DMS 273 (cell line): ENCODE results near the gene RNF168.
A peak's percentile ranks its signal among the peaks of the same experiment; 100 is the strongest.
"Not testable (repeated sequence)": the region's sequence is repeated elsewhere in the genome, so short reads cannot be mapped to it uniquely, and the experiment has no call there.

Experiments used
- DNase-seq: peaks from one replicate; lab custom pipeline; 2025; ENCODE audit not compliant: unreplicated experiment; lab: John Stamatoyannopoulos, UW

Gene RNF168

DNA sequence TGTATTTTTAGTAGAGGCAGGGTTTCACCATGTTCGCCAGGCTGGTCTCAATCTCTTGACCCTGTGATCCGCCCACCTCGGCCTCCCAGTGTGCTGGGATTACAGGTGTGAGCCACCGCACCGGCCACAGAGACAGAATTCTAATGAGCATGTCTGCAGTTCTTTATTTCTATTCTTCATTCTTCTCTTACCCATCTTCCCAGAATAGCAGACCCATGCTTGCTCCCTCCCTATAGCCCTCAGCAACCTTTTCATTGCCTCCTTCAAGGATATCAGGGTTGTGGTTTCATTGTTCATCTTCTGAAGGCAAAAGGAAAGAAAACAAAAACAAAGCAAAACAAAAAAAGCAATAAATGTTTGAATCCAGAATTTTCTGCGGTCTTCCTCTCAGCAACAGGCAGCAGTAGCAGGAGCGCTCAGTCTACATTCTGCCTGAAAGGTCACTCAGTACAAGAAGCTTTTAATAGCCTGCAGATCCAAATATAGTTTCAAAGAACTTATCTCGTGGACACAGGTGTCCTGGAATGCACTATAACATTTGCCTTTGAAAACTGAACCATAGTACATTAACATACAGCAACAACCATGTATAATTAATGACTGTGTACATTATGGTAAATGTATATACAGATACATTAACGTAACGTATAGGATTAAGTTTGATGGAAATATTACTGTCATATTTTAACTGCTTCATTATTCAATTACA is 11.5 kb upstream of the RNF168 start, which contains the start of gene SMCO1:
Gene SMCO1 (minus strand): TSS at position 434 of the 709 bp plus-strand sequence. CDS start 137 bp downstream, at position 297.
- DNase-seq, result no peak

DNA sequence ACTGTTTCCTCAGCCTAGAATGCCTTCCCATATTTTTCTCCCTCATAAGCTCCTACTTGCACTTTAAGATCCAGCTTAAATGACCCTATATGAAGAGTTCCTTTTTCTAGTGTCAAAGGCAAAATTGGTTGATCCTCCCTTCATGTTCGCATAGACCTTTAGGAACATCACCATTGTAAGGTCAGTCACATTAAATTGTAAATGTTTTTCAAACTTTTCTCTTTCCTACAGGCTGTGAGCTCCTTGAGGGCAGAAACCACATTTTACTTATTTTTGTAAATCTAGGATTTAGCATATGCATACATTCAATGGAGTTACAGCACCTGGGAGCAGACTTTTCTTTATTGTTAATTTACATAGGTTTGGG is 10.8 kb upstream of the RNF168 start:
- no peak for DNase-seq

DNA sequence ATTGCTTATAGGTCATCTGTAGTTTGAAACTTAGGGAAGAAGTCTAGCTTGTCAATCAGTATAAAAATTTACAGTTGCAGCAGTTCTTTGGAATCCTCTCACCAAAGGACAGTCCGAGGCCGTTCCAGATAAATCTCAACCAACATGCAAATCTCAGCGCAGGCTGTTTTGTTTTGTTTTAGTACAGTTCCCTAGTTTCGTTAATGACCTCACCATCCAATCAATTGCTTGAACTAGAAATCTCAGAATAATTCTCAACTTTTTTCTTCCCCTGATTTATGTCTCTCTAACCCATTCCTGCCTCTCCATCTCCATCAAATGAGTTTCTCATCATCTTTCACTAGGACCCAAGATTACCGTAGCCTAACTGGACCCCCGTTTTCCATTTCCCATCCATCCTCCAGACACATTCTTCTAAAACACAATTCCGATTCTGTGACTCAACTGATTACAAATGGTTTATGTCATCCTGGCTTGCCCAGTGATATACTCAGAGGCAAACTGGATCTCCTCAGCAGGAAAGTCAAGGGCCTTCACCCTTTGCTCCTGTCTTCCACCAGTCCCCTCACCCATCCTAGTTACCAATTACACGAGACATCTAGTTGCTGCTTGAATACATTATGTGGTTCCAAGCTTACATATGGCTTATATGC is 10.3 kb upstream of the RNF168 start:
- no peak for DNase-seq

DNA sequence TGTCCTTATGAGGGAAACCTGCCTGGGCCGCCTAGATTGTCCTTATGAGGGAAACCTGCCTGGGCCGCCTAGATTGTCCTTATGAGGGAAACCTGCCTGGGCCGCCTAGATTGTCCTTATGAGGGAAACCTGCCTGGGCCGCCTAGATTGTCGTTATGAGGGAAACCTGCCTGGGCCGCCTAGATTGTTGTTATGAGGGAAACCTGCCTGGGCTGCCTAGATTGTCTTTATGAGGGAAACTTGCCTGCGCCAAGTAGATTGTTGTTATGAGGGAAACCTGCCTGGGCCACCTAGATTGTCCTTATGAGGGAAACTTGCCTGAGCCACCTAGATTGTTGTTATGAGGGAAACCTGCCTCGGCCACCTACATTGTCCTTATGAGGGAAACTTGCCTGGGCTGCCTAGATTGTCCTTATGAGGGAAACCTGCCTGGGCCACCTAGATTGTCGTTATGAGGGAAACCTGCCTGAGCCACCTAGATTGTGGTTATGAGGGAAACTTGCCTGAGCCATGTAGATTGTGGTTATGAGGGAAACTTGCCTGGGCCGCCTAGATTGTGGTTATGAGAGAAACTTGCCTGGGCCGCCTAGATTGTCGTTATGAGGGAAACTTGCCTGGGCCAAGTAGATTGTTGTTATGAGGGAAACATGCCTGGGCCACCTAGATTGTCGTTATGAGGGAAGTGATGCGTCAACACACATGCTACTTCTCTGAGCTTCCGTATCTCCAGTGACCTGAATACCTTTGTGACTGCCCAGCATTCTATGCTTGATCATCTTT is 8.3 kb upstream of the RNF168 start:
- not testable (repeated sequence) for DNase-seq

DNA sequence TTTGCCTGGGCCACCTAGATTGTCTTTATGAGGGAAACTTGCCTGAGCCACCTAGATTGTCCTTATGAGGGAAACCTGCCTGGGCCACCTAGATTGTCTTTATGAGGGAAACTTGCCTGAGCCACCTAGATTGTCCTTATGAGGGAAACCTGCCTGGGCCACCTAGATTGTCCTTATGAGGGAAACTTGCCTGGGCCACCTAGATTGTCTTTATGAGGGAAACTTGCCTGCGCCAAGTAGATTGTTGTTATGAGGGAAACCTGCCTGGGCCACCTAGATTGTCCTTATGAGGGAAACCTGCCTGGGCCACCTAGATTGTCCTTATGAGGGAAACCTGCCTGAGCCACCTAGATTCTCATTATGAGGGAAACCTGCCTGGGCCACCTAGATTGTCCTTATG is 7.5 kb upstream of the RNF168 start:
- not testable (repeated sequence) for DNase-seq

DNA sequence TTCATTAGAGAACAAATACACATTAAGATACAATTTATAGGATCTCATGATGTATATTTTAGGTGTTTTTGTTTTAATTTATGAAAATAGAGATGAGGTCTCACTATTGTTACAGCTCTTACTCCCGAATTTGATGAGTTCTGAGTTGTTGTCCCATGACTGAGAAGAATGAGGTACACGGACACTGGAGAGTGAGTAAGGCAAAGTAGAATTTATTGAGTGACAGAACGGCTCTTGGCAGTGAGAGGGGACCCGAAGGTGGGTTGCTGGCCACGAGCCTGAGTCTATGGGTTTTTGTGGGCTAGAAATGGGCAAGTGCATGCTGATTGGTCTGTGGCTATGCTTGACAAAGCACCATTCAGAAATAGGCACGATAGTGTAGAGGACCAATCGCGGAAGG is 3.1 kb upstream of the RNF168 start:
- peak; percentile 29 for DNase-seq

DNA sequence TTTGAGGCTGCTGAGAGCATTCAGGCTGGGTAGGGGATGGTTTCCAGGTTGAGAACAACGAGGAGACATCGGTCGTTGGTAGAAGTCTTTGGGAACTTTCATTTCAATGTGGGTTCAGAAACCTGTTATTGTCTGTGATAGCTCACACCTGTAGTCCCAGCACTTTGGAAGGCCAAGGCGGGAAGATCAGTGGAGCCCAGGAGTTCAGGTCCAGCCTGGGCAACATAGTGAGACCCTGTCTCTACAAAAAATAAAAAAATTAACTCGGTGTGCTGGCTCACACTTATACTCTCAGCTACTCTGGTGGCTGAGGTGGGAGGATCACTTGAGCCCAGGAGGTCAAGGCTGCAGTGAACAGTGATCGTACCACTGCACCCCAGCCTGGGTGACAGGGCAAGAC is 988 bp upstream of the RNF168 start:
- DNase-seq, result no peak

DNA sequence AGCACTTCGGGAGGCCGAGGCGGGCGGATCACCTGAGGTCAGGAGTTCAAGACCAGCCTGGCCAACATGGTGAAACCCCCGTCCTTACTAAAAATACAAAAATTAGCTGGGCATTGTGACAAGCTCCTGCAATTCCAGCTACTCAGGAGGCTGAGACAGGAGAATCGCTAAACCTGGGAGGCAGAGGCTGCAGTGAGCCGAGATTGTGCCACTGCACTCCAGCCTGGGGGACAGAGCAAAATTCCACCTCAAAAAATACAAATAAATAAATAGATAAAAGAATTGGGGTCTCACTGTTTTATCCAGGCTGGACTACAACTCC is 470 bp upstream of the RNF168 start:
- DNase-seq, result not testable (repeated sequence)

DNA sequence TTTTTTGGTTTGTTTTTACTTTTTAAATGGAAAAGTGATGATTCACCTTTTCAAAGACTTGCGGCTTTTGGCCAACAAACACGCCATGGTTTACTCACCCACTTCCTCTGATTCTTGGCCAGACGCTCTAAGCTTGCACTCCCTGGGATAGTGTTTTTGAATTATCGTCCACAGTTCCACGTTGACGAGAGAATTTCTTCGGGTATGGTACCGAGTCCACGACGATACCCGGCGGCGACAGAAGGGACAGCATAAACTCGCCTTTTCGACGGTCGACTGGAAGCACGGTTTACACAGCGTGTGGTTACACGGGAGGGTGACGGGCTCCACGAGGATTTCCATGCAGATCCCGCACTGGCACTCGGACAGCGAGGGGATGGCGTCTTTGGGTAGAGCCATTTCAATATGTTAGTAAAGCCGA is 783 bp downstream of the RNF168 start:
- peak; percentile 88 for DNase-seq

DNA sequence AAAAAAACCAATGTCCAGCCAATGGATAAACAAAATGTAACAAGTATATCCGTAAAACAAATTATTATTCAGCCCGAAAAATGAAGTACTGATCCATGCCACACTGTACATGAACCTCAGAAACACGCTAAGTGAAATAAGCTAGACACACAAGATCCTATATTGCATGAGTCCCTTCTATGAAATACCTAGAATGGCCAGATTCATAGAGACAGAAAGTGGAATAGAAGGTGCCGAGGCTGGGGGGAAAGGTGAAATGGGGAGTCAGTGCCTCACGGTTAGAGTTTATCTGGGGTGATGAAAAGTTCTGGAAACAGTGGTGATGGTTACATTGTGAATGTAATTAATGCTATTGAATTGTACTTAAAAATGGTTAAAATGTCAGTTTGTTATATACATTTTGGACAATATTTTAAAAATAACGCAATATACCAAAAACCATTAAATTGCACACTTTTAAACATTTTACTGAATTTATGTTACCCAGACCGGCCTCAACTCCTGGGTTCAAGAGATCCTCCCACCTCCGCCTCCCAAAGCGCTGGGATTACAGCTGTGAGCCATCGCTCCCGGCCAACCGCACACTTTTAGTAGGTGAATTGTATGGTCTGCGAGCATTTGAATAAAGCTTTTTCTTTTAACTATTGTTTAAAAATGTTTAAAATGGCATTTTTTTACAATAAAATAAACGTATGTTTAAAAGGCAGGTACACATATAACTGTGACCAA is 2.1 kb downstream of the RNF168 start:
- DNase-seq, result peak; percentile 66

DNA sequence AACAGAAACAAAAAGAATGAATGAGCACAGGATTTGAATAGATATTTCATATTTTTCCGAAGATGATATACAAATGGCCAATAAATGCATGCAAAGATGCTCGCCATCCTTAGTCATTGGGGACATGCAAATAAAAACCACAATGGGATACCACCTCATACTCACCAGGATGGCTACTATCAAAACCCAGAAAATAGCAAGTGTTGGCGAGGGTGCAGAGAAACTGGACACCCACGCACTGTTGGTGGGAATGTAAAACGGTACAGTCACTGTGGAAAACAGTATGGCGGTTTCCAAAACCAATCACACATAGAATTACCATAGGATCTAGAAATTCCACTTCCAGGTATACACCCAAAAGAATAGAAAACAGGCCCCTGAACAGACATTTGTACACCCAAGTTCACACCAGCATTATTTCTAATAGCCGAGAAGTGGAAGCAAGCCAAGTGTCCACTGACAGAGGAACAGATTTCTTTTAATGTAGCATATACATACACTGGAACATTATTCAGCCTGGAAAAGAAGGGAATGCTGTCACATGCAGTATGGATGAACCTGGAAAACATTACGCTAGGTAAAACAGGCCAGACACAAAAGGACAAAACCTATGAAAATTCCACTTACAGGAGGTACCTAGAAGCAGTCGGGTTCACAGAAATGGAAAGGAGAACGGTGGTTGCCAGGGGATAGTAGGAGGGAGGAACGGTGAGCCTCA is 3.6 kb downstream of the RNF168 start:
- peak; percentile 46 for DNase-seq

DNA sequence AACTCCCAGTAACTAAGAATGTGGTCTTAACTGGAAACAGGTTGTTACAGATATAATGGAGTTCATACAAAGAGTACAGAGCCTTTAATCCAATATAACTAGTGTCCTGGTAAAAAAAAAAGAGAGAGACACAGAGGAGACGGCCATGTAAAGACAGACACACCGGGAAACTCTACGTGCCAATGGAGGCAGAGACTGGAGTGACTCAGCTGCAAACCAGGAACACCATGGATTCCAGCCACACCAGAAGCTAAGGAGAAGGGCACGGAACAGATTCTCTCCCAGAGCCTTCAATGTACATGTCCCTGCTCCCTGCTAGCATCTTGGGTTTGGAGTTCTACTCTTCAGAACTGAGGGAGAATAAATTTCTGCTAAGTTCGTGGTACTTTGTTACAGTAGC is 4.5 kb downstream of the RNF168 start:
- DNase-seq, result no peak

DNA sequence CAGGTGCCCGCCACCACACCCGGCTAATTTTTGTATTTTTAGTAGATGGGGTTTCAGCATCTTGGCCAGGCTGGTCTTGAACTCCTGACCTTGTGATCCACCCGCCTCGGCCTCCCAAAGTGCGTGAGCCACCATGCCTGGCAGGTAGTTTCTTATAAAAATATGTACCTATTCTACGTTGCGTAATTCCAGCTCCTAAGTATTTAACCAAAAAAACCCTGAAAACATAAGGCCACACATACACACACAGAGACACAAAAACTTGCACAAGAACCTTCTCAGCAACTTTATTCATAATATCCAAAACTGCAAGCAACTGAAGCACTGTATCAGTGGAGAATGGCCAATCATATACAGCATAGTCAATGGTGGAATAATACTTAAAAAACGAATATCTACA is 5.3 kb downstream of the RNF168 start:
- no peak for DNase-seq

DNA sequence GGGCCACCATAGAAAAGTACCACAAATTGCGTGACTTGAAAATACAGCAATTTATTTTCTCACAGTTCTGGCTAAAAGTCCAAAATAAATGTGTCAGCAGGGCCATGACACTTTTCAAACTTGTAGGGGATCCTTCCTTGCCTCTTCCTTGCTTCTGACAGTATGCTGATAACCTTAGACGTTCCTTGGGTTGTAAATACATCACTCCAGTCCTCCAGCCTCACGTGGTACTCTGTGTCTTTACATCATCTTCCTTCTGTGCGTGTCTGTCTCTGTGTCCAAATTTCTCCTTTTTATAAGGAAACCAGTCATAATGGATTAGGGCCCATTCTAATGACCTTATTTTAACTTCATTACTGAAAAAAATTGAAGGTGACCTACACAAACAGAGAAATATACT is 7.4 kb downstream of the RNF168 start:
- DNase-seq, result no peak

DNA sequence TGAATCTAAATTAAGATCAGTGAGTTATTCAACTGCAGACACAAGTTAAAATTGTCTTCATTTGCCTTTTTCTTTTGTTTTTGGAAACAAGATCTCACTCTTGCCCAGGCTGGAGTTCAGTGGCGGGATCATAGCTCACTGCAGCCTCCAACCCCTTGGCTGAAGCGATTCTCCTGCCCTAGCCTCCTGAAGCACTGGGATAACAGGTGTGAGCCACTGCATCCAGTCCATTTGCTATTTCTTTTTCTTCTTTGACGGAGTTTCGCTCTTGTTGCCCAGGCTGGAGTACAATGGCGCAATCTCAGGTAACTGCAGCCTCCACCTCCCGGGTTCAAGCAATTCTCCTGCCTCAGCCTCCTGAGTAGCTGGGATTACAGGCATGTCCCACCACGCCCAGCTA is 10.3 kb downstream of the RNF168 start:
- no peak for DNase-seq

DNA sequence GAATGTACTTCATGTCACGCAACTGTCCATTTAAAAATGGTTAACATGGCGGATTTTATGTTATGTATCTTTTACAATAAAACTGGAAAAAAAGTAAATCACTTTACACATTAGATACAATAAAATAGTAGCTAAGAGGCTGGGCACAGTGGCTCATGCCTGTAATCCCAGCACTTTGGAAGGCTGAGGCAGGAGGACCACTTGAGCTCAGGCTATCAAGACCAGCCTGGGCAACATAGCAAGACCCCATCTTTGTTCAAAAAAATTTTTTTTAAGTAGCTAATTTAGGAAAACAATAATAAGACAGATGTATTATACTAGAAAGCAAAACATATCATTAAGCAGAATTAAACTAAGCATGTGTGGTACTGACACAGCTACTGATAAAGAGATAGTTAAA is 11.5 kb downstream of the RNF168 start:
- no peak for DNase-seq

DNA sequence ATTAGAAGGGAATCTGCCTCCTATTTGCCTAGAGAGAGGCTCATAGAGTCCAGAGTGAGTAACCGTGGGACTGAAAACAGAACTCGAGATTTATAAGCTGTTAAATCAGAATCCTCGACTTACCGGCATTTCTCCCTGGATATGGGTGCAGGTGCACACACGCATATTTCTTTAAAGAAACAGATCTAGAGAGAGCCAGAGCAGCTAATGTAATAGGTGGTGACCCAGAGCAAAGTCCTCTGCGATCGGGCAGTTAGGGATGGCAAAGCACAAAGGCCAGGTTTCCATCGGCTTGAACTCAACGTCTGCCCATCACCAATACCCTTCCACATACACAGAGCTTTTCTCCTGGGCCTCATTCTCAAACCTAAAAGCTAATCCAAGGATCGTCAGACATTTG is 13.8 kb downstream of the RNF168 start:
- DNase-seq, result no peak

DNA sequence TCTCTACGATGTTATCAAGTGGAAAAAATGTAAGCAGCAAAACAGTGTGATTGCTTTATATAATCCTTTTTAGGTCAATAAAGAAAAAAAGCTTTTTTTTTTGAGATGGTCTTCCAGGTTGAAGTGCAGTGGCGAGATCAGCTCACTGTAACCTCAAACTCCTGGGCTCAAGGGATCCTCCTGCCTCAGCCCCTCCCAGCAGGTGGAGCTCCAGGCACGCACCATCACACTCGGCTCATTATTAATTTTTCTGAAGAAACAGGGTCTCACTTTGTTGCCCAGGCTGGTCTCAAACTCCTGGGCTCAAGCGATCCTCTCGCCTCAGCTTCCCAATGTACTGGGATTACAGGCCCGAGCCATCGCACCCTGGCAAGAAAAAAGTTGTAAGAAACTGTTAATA is 17.3 kb downstream of the RNF168 start:
- peak; percentile 24 for DNase-seq

DNA sequence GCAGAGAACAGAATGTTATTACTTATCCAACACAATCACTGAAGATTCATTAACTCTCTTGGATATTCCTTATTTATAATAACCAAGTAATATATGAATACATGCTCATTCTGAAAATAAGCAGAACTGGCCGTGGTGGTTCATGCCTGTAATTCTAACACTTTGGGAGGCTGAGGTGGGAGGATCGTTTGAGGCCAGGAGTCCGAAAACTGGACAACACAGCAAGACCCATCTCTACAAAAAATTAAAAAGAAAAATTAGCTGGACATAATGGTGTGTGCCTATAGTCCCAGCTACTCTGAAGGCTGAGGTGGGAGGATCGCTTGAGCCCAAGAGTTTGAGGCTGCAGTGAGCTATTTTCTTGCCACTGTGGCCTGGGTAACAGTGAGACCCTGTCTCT is 25.9 kb downstream of the RNF168 start:
- no peak for DNase-seq

DNA sequence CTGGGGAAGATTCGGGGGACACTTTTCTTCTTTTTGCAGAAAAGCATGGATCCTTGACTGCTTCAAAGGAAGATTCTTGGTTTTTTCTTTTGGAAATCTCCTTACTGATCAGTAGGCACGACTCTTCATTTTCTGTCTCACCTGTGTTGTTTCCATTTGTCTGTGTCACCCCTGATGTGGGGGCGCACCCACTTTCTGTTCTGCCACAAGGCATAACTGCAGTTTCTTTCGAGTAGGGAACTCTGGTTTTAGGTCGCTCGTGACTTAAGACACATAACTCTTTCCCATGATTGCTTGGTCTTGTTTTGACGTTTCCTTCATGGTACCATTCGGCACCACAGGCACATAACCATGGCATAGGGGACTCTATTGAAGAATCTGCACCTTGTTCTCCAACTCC is 31.3 kb downstream of the RNF168 start:
- no peak for DNase-seq

DNA sequence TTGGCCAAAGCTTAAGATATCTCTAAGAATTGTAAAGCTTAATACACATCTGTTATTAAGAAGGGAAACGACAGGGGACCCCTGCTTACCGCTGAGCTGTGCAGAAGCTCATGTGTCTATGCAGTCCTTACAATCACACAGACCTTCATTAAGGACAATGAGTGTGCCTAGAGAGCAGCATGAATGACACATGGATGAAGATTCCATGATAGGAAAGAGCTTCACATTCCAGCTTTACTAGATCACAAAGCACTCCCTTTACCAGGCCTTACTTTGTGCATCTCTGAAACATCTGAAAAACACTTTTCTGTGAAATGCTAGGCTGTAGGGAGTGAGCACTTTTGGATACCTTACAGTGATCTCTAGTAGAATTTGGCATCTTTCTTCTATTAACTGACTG is 32.0 kb downstream of the RNF168 start:
- DNase-seq, result no peak
